Measurements from ENCODE around the gene ATF5. TPM values are rescaled to one million over a fixed set of nuclear protein-coding genes. Genes with fewer than 3 reads are reported as not detected.
A peak's percentile ranks its signal among the peaks of the same experiment; 100 is the strongest.

Gene ATF5
- polyA plus RNA-seq, 1 experiment, result 6.3 TPM

GRCh38 chr19:49910179-49910578 is 18.8 kb upstream of the ATF5 start:
- POLR2A ChIA-PET, result no interaction called here
- TF ChIP-seq CTCF (IDR thresholded peaks at IDR 0.05; ENCODE audit: low read depth, low read length), result no peak
- no peak for DNase-seq (ENCODE audit: low read depth, low spot score)
- CTCF ChIA-PET, result no interaction called here
- Histone ChIP-seq H3K27ac (ENCODE audit: low read depth, low read length) (no peak overlapping the region), H3K4me3 (ENCODE audit: low read depth, low read length) (no peak overlapping the region), H3K9me3 (ENCODE audit: control insufficient read depth, insufficient read depth, low read length) (no peaks in the 10 kb centered on the region; the same call in 1 of the 2 replicates), H3K27me3 (ENCODE audit: control insufficient read depth, insufficient read depth, low read length) (no peaks in the 10 kb centered on the region)

- ChIA-PET POLR2A (interaction anchor here (0.9 kb wide), 1 partner anchor 34 kb away, joined by 3 read pairs; the partner anchor contains the start of genes AKT1S1 and TBC1D17), CTCF (no interaction called here)
- Histone ChIP-seq H3K4me3 (ENCODE audit: low read depth, low read length) (no peak overlapping the region), H3K27ac (ENCODE audit: low read depth, low read length) (peak overlapping the region; percentile 52), H3K27me3 (ENCODE audit: control insufficient read depth, insufficient read depth, low read length) (no peaks in the 10 kb centered on the region), H3K9me3 (ENCODE audit: control insufficient read depth, insufficient read depth, low read length) (no peaks in the 10 kb centered on the region; the same call in 1 of the 2 replicates)
- no peak for DNase-seq (ENCODE audit: low read depth, low spot score)
- no peak for TF ChIP-seq CTCF (IDR thresholded peaks at IDR 0.05; ENCODE audit: low read depth, low read length)
These were observed 17.4 kb upstream of the ATF5 start for GRCh38 chr19:49911381-49912145.

GRCh38 chr19:49912965-49913685 is 15.9 kb upstream of the ATF5 start:
- no peak overlapping the region for H3K4me3 ChIP-seq (ENCODE audit: low read depth, low read length)
- H3K9me3 ChIP-seq (ENCODE audit: control insufficient read depth, insufficient read depth, low read length), result no peaks in the 10 kb centered on the region; the same call in 1 of the 2 replicates
- H3K27me3 ChIP-seq (ENCODE audit: control insufficient read depth, insufficient read depth, low read length), result no peaks in the 10 kb centered on the region
- TF ChIP-seq CTCF (IDR thresholded peaks at IDR 0.05; ENCODE audit: low read depth, low read length), result peak; percentile 21; the same call in 1 of the 2 replicates
- H3K27ac ChIP-seq (ENCODE audit: low read depth, low read length), result peak overlapping the region; percentile 31
- CTCF ChIA-PET, result no interaction called here
- POLR2A ChIA-PET, result no interaction called here
- no peak for DNase-seq (ENCODE audit: low read depth, low spot score)

GRCh38 chr19:49913720-49914119 is 15.3 kb upstream of the ATF5 start:
- TF ChIP-seq CTCF (IDR thresholded peaks at IDR 0.05; ENCODE audit: low read depth, low read length), result no peak
- H3K4me3 ChIP-seq (ENCODE audit: low read depth, low read length), result no peak overlapping the region
- ChIA-PET POLR2A (no interaction called here), CTCF (no interaction called here)
- no peaks in the 10 kb centered on the region for H3K27me3 ChIP-seq (ENCODE audit: control insufficient read depth, insufficient read depth, low read length)
- H3K27ac ChIP-seq (ENCODE audit: low read depth, low read length), result no peak overlapping the region
- H3K9me3 ChIP-seq (ENCODE audit: control insufficient read depth, insufficient read depth, low read length), result no peaks in the 10 kb centered on the region; the same call in 1 of the 2 replicates
- DNase-seq (ENCODE audit: low read depth, low spot score), result no peak

- no peak for DNase-seq (ENCODE audit: low read depth, low spot score)
- no peaks in the 10 kb centered on the region for H3K27me3 ChIP-seq (ENCODE audit: control insufficient read depth, insufficient read depth, low read length)
- H3K27ac ChIP-seq (ENCODE audit: low read depth, low read length), result no peak overlapping the region
- H3K4me3 ChIP-seq (ENCODE audit: low read depth, low read length), result no peak overlapping the region
- ChIA-PET POLR2A (interaction anchor here (0.7 kb wide), 1 partner anchor 62 kb away, joined by 8 read pairs; no protein-coding TSS in a partner anchor), CTCF (interaction anchor here (0.6 kb wide), 1 partner anchor 48 kb away, joined by 3 read pairs; the partner anchor contains the start of gene PNKP)
- H3K9me3 ChIP-seq (ENCODE audit: control insufficient read depth, insufficient read depth, low read length), result no peaks in the 10 kb centered on the region
- no peak for TF ChIP-seq CTCF (IDR thresholded peaks at IDR 0.05; ENCODE audit: low read depth, low read length)
These were observed 13.7 kb upstream of the ATF5 start for GRCh38 chr19:49915271-49915670.
